K562 (cell line): Measurements from ENCODE around the gene C3. TPM values are rescaled to one million over a fixed set of nuclear protein-coding genes. Genes with fewer than 3 reads are reported as not detected.
A peak's percentile ranks its signal among the peaks of the same experiment; 100 is the strongest.
"Not testable (repeated sequence)": the region's sequence is repeated elsewhere in the genome, so short reads cannot be mapped to it uniquely, and the experiment has no call there.

Experiments used
- ATAC-seq: fragments of 200-7000 bp; cut with Tn5 transposase; 3 replicates; pipeline ENCODE4 v1.9.1; 2020; ENCODE audit warnings: moderate library complexity
- BruUV-seq: library from RNA; stranded (reverse); fragments of 400-500 nt; replicated peaks from 2 replicates; lab custom pipeline; 2021; lab: Mats Ljungman, UMichigan
- CTCF ChIA-PET: fragments of 300-600 bp; formaldehyde crosslinking; extraction: SDS; loops from one replicate; lab custom pipeline; 2021; ENCODE audit warnings: low intra/inter-chr PET ratio; lab: Yijun Ruan, JAX
- POLR2A ChIA-PET: fragments of 300-600, 350-650 bp; sonication (Branson Sonifier 250); formaldehyde crosslinking; extraction: SDS; loops from one replicate; lab custom pipeline; 2021; ENCODE audit warnings: antibody characterized with exemption, inconsistent platforms; lab: Yijun Ruan, JAX
- DNase-seq, 4 experiments: peaks; one replicate each; pipeline versions ENCODE4 v3.0.0 to v3.0.0-alpha.2; 2011 to 2018; ENCODE audit warnings: low spot score in 3 of 4, mixed read lengths in 3 of 4; ENCODE audit errors: extremely low read depth in 1 of 4
- FAIRE-seq: peaks from 2 replicates; lab custom pipeline; 2011; peaks lifted over from hg19 to GRCh38; lab: Jason Lieb, UNC
- H2AFZ ChIP-seq: 2 replicates; pipeline ENCODE4 v1.6.0; 2011; ENCODE audit warnings: low read depth, low read length, control low read depth, inconsistent platforms
- H3K27ac ChIP-seq: fragments of 200-600 bp; 3 replicates; pipeline ENCODE4 v1.8.0; 2011; ENCODE audit warnings: low read depth, mild to moderate bottlenecking, control low read depth, inconsistent platforms, low read length, moderate library complexity, mixed read lengths; ENCODE audit errors: extremely low read depth
- H3K27me3 ChIP-seq, 2 experiments: fragments of 300-600 bp in 1 of 2; 2 replicates in 1 of 2; 3 replicates in 1 of 2; pipeline versions ENCODE4 v1.6.0 to v1.8.0; 2011; ENCODE audit warnings: inconsistent platforms in 2 of 2, low read length in 2 of 2, mild to moderate bottlenecking in 1 of 2, mixed read lengths in 1 of 2, moderate library complexity in 1 of 2; ENCODE audit not compliant: control insufficient read depth in 2 of 2, insufficient read depth in 2 of 2
- H3K36me3 ChIP-seq: fragments of 300-600 bp; 3 replicates; pipeline ENCODE4 v1.8.0; 2011; ENCODE audit warnings: mild to moderate bottlenecking, low read length, inconsistent platforms; ENCODE audit not compliant: control insufficient read depth, insufficient read depth
- H3K4me1 ChIP-seq, 2 experiments: fragments of 200-600 bp in 1 of 2; replicated peaks in 1 of 2; 2 replicates in 1 of 2; 3 replicates in 1 of 2; pipeline versions ENCODE4 v1.5.1 to v1.8.0; 2011; ENCODE audit warnings: inconsistent platforms in 2 of 2, low read length in 2 of 2, mild to moderate bottlenecking in 1 of 2, mixed read lengths in 1 of 2, moderate library complexity in 1 of 2; ENCODE audit not compliant: control insufficient read depth in 2 of 2, insufficient read depth in 2 of 2
- H3K4me2 ChIP-seq: 2 replicates; pipeline ENCODE4 v1.6.1; 2011; ENCODE audit warnings: low read length, control low read depth, inconsistent platforms, mixed read lengths; ENCODE audit not compliant: insufficient read depth
- H3K4me3 ChIP-seq: fragments of 200-600 bp; sonication (generic), shearing (Covaris generic); 2 replicates; pipeline ENCODE4 v1.5.1; 2016; ENCODE audit warnings: control low read depth, inconsistent platforms
- H3K79me2 ChIP-seq: fragments of 200-600 bp; 3 replicates; pipeline ENCODE4 v1.8.0; 2011; ENCODE audit warnings: low read length, inconsistent platforms; ENCODE audit not compliant: control insufficient read depth, insufficient read depth
- H3K9ac ChIP-seq, 2 experiments: 2 replicates each; pipeline versions ENCODE4 v1.6.0 to v1.6.1; 2011; ENCODE audit warnings: low read depth in 2 of 2, low read length in 2 of 2, control low read depth in 1 of 2, inconsistent platforms in 1 of 2, mild to moderate bottlenecking in 1 of 2, mixed read lengths in 1 of 2; ENCODE audit not compliant: insufficient read depth in 1 of 2
- H3K9me1 ChIP-seq: one replicate; pipeline ENCODE4 v1.6.0; 2011; ENCODE audit warnings: inconsistent platforms, mild to moderate bottlenecking, low read length, moderate library complexity; ENCODE audit not compliant: control insufficient read depth, insufficient read depth
- H3K9me3 ChIP-seq: replicated peaks from 2 replicates; pipeline ENCODE4 v1.5.1; 2011; ENCODE audit warnings: low read depth, low read length, inconsistent platforms; ENCODE audit not compliant: control insufficient read depth, insufficient read depth
- H4K20me1 ChIP-seq: replicated peaks from 2 replicates; pipeline ENCODE4 v1.6.1; 2011; ENCODE audit warnings: low read length, inconsistent platforms, mixed read lengths; ENCODE audit not compliant: control insufficient read depth, insufficient read depth
- LARP7 ChIP-seq: fragments of 450-650 bp; IDR thresholded peaks from 2 replicates; pipeline ENCODE4 v1.6.1; 2016
- ZC3H8 ChIP-seq: fragments of 450-650 bp; IDR thresholded peaks from 2 replicates; pipeline ENCODE4 v1.6.1; 2017
- WGBS: fragments of 100-300 bp; shearing (Covaris generic); methylation state at CpG from one replicate; pipeline ENCODE4 v1.1.6; 2016; ENCODE audit warnings: low coverage, mixed read lengths; ENCODE audit not compliant: insufficient coverage; ENCODE audit errors: missing lambda C conversion rate; 5-methylcytosine and 5-hydroxymethylcytosine counted together
- in situ Hi-C: fragments of 300-500 bp; cut with MboI; formaldehyde crosslinking; loops from 4 replicates; pipeline ENCODE4 v1.15.0; 2018; ENCODE audit warnings: inconsistent platforms, mixed read lengths
- intact Hi-C: fragments of 100-400 bp; cut with micrococcal nuclease; formaldehyde crosslinking; loops from 2 replicates; pipeline ENCODE4 v1.14.2; 2022
- polyA plus RNA-seq, 8 experiments: library from polyadenylated mRNA; depleted of rRNA in 4 of 8; stranded (reverse) in 5 of 8; unstranded in 3 of 8; fragments of >200 nt; fragmentation: Nextera tagmentation in 2 of 8; fragmentation: Illumina TruSeq in 1 of 8; extraction: Ambion mirVana in 2 of 8; extraction: Trizol in 1 of 8; gene quantifications; 2 replicates each; pipeline versions ENCODE4 v1.2.1 to v1.2.3, GENCODE V29; 2011 to 2014; ENCODE audit warnings: inconsistent platforms in 1 of 8, missing spikeins in 1 of 8
- total RNA-seq, 7 experiments: library from RNA; depleted of rRNA in 6 of 7; stranded (reverse); fragments of >200 nt in 6 of 7; fragmentation: Illumina TruSeq in 2 of 7; extraction: Trizol in 2 of 7; gene quantifications; 2 replicates each; pipeline versions ENCODE4 v1.2.1 to v1.2.3, GENCODE V29; 2011 to 2021; ENCODE audit warnings: low replicate concordance in 1 of 7
- TF ChIP-seq, protein P1 (sequence below): IDR thresholded peaks from 2 replicates; pipeline ENCODE4 v1.6.1; 2016; ENCODE audit warnings: missing genetic modification characterization, missing compliant biosample characterization
- TF ChIP-seq, protein P2 (sequence below): fragments of 450-650 bp; IDR thresholded peaks from 2 replicates; pipeline ENCODE4 v1.6.1; 2018; ENCODE audit not compliant: partially characterized antibody

C3 gene
- total and polyA plus RNA-seq, 9 of the 15 experiments (the other 6 are each of a cell fraction or from before 2014, with no cell fraction given): 0.59 to 10.6 (median 2.2) TPM

DNA sequence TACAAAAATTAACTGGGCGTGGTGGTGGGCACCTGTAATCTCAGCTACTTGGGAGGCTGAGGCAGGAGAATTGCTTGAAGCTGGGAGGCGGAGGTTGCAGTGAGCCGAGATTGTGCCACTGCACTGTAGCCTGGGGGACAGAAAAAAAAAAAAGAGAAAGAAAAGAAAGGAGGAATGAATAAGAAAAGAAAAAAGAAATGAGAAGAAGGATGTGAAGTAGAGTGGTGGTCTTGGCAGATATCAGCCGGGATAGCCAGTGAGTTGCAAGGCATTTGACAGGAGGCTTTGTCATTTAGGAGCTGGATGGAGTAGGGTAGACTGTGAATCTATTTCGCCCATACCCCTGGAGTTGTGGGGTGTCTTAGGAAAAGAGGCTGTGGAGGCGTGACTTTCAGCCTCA lies 46.0 kb downstream of the C3 start:
- H3K4me2 ChIP-seq: peak overlapping the region; percentile 79
- BruUV-seq, H3K79me2 ChIP-seq, H3K9me1 ChIP-seq, H3K36me3 ChIP-seq, H3K9me3 ChIP-seq, intact Hi-C loops, POLR2A ChIA-PET, FAIRE-seq, in situ Hi-C loops, H4K20me1 ChIP-seq, CTCF ChIA-PET, H3K27me3 ChIP-seq, H3K4me3 ChIP-seq, ATAC-seq, DNase-seq: not testable (repeated sequence)
- peak overlapping the region; percentile 92 for H2AFZ ChIP-seq
- TF ChIP-seq ZC3H8: 0 out of 2 replicates have a peak, but pooled peaks have one; percentile 66
- TF ChIP-seq, protein P1, sequence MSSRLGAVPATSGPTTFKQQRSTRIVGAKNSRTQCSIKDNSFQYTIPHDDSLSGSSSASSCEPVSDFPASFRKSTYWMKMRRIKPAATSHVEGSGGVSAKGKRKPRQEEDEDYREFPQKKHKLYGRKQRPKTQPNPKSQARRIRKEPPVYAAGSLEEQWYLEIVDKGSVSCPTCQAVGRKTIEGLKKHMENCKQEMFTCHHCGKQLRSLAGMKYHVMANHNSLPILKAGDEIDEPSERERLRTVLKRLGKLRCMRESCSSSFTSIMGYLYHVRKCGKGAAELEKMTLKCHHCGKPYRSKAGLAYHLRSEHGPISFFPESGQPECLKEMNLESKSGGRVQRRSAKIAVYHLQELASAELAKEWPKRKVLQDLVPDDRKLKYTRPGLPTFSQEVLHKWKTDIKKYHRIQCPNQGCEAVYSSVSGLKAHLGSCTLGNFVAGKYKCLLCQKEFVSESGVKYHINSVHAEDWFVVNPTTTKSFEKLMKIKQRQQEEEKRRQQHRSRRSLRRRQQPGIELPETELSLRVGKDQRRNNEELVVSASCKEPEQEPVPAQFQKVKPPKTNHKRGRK (tag): peak; percentile 38; the same call in 1 of the 2 replicates
- 0 out of 2 replicates have a peak, but pooled peaks have one; percentile 81 for TF ChIP-seq LARP7
- TF ChIP-seq, protein P2, sequence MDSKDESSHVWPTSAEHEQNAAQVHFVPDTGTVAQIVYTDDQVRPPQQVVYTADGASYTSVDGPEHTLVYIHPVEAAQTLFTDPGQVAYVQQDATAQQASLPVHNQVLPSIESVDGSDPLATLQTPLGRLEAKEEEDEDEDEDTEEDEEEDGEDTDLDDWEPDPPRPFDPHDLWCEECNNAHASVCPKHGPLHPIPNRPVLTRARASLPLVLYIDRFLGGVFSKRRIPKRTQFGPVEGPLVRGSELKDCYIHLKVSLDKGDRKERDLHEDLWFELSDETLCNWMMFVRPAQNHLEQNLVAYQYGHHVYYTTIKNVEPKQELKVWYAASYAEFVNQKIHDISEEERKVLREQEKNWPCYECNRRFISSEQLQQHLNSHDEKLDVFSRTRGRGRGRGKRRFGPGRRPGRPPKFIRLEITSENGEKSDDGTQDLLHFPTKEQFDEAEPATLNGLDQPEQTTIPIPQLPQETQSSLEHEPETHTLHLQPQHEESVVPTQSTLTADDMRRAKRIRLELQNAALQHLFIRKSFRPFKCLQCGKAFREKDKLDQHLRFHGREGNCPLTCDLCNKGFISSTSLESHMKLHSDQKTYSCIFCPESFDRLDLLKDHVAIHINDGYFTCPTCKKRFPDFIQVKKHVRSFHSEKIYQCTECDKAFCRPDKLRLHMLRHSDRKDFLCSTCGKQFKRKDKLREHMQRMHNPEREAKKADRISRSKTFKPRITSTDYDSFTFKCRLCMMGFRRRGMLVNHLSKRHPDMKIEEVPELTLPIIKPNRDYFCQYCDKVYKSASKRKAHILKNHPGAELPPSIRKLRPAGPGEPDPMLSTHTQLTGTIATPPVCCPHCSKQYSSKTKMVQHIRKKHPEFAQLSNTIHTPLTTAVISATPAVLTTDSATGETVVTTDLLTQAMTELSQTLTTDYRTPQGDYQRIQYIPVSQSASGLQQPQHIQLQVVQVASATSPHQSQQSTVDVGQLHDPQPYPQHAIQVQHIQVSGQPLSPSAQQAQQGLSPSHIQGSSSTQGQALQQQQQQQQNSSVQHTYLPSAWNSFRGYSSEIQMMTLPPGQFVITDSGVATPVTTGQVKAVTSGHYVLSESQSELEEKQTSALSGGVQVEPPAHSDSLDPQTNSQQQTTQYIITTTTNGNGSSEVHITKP: peak; percentile 61
- peak overlapping the region in 1 of 2 experiments; percentile 23; a peak in 1 of 4 replicates for H3K9ac ChIP-seq
- H3K4me1 ChIP-seq: peaks cover 27 to 34% of the 10 kb centered on the region in 2 experiments
- 63% methylated on average over 4 of the region's 6 CpGs for WGBS
- H3K27ac ChIP-seq: peak overlapping the region; percentile 40; the same call in 2 of the 3 replicates
